Measurements from ENCODE around the gene PSMA6. TPM values are rescaled to one million over a fixed set of nuclear protein-coding genes. Genes with fewer than 3 reads are reported as not detected.
A peak's percentile ranks its signal among the peaks of the same experiment; 100 is the strongest.

The PSMA6 gene
- total and polyA plus RNA-seq, 2 of the 13 experiments (the other 11 are each of a cell fraction or from before 2014, with no cell fraction given), result 525 to 1,109 TPM

DNA sequence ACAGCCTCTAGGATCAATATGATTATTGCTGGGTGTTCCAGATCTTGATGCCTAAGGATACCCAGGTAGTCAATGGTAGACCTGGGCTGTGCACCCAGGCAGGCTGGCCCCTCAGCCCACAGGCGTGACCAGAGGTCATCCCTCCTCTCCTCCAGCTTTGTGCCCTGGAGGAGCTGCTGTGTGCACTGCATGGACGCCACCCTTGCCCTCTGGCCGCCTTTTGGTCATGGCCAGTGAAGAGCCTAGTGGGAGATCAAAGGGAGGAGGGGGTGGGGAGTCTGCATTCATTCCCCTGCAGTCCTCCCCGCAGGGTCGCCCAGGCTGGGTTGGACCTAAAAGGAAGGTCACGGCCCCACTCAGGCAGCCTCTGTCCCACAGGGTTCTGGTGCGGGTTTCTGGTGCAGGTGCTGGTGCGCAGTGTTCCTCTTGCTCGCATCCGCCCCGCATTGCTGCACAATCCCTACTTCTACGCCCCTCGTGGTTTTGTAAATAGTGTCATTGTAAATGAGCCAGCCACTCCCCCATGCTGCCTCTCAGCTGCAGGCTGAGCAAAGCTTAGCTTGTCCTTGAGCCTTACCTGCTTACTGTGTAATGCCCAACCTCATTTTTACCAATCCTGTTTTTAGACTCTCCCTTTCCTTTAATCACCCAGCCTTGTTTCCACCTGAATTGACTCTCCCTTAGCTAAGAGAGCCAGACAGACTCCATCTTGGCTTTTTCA, 55.3 kb downstream of the PSMA6 start (continued):
- TF ChIP-seq, protein P1, sequence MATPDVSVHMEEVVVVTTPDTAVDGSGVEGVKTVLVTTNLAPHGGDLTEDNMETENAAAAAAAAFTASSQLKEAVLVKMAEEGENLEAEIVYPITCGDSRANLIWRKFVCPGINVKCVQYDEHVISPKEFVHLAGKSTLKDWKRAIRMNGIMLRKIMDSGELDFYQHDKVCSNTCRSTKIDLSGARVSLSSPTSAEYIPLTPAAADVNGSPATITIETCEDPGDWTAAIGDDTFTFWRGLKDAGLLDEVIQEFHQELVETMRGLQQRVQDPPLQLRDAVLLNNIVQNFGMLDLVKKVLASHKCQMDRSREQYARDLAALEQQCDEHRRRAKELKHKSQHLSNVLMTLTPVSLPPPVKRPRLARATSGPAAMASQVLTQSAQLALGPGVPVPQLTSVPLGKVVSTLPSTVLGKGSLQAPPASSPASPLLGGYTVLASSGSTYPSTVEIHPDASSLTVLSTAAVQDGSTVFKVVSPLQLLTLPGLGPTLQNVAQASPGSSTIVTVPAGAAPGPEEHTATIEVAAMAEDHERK (CRISPR knock-in tag; IDR thresholded peaks at IDR 0.05; ENCODE audit: low read depth), result no peak
- peak; percentile 99 for TF ChIP-seq ZNF772 (CRISPR knock-in tag; IDR thresholded peaks at IDR 0.05)
- no peak for TF ChIP-seq ZNF234 (CRISPR knock-in tag; conservative IDR thresholded peaks at IDR 0.05)
- TF ChIP-seq, protein P2, sequence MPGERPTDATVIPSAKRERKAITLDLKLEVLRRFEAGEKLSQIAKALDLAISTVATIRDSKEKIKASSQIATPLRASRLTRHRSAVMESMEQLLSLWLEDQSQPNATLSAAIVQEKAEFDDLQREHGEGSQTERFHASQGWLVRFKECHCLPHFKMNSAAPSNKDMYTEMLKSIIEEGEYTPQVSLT (CRISPR knock-in tag; IDR thresholded peaks at IDR 0.05; ENCODE audit: borderline replicate concordance, low read depth), result no peak
- TF ChIP-seq, protein P3, sequence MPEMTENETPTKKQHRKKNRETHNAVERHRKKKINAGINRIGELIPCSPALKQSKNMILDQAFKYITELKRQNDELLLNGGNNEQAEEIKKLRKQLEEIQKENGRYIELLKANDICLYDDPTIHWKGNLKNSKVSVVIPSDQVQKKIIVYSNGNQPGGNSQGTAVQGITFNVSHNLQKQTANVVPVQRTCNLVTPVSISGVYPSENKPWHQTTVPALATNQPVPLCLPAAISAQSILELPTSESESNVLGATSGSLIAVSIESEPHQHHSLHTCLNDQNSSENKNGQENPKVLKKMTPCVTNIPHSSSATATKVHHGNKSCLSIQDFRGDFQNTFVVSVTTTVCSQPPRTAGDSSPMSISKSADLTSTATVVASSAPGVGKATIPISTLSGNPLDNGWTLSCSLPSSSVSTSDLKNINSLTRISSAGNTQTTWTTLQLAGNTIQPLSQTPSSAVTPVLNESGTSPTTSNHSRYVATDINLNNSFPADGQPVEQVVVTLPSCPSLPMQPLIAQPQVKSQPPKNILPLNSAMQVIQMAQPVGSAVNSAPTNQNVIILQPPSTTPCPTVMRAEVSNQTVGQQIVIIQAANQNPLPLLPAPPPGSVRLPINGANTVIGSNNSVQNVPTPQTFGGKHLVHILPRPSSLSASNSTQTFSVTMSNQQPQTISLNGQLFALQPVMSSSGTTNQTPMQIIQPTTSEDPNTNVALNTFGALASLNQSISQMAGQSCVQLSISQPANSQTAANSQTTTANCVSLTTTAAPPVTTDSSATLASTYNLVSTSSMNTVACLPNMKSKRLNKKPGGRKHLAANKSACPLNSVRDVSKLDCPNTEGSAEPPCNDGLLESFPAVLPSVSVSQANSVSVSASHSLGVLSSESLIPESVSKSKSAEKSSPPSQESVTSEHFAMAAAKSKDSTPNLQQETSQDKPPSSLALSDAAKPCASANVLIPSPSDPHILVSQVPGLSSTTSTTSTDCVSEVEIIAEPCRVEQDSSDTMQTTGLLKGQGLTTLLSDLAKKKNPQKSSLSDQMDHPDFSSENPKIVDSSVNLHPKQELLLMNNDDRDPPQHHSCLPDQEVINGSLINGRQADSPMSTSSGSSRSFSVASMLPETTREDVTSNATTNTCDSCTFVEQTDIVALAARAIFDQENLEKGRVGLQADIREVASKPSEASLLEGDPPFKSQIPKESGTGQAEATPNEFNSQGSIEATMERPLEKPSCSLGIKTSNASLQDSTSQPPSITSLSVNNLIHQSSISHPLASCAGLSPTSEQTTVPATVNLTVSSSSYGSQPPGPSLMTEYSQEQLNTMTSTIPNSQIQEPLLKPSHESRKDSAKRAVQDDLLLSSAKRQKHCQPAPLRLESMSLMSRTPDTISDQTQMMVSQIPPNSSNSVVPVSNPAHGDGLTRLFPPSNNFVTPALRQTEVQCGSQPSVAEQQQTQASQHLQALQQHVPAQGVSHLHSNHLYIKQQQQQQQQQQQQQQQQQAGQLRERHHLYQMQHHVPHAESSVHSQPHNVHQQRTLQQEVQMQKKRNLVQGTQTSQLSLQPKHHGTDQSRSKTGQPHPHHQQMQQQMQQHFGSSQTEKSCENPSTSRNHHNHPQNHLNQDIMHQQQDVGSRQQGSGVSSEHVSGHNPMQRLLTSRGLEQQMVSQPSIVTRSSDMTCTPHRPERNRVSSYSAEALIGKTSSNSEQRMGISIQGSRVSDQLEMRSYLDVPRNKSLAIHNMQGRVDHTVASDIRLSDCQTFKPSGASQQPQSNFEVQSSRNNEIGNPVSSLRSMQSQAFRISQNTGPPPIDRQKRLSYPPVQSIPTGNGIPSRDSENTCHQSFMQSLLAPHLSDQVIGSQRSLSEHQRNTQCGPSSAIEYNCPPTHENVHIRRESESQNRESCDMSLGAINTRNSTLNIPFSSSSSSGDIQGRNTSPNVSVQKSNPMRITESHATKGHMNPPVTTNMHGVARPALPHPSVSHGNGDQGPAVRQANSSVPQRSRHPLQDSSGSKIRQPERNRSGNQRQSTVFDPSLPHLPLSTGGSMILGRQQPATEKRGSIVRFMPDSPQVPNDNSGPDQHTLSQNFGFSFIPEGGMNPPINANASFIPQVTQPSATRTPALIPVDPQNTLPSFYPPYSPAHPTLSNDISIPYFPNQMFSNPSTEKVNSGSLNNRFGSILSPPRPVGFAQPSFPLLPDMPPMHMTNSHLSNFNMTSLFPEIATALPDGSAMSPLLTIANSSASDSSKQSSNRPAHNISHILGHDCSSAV (CRISPR knock-in tag; IDR thresholded peaks at IDR 0.05; ENCODE audit: borderline replicate concordance), result no peak
- peak; percentile 87 for TF ChIP-seq ZNF570 (CRISPR knock-in tag; IDR thresholded peaks at IDR 0.05; ENCODE audit: borderline replicate concordance)
- TF ChIP-seq, protein P4, sequence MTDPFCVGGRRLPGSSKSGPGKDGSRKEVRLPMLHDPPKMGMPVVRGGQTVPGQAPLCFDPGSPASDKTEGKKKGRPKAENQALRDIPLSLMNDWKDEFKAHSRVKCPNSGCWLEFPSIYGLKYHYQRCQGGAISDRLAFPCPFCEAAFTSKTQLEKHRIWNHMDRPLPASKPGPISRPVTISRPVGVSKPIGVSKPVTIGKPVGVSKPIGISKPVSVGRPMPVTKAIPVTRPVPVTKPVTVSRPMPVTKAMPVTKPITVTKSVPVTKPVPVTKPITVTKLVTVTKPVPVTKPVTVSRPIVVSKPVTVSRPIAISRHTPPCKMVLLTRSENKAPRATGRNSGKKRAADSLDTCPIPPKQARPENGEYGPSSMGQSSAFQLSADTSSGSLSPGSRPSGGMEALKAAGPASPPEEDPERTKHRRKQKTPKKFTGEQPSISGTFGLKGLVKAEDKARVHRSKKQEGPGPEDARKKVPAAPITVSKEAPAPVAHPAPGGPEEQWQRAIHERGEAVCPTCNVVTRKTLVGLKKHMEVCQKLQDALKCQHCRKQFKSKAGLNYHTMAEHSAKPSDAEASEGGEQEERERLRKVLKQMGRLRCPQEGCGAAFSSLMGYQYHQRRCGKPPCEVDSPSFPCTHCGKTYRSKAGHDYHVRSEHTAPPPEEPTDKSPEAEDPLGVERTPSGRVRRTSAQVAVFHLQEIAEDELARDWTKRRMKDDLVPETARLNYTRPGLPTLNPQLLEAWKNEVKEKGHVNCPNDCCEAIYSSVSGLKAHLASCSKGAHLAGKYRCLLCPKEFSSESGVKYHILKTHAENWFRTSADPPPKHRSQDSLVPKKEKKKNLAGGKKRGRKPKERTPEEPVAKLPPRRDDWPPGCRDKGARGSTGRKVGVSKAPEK (CRISPR knock-in tag; IDR thresholded peaks at IDR 0.05; ENCODE audit: borderline replicate concordance), result peak; percentile 100
- TF ChIP-seq NR3C1 (CRISPR knock-in tag; IDR thresholded peaks at IDR 0.05), result no peak
- TF ChIP-seq, protein P5, sequence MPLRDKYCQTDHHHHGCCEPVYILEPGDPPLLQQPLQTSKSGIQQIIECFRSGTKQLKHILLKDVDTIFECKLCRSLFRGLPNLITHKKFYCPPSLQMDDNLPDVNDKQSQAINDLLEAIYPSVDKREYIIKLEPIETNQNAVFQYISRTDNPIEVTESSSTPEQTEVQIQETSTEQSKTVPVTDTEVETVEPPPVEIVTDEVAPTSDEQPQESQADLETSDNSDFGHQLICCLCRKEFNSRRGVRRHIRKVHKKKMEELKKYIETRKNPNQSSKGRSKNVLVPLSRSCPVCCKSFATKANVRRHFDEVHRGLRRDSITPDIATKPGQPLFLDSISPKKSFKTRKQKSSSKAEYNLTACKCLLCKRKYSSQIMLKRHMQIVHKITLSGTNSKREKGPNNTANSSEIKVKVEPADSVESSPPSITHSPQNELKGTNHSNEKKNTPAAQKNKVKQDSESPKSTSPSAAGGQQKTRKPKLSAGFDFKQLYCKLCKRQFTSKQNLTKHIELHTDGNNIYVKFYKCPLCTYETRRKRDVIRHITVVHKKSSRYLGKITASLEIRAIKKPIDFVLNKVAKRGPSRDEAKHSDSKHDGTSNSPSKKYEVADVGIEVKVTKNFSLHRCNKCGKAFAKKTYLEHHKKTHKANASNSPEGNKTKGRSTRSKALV (CRISPR knock-in tag; IDR thresholded peaks at IDR 0.05), result peak; percentile 96
- no peak for TF ChIP-seq ZNF282 (IDR thresholded peaks at IDR 0.05; ENCODE audit: partially characterized antibody)
